Renal pelvis (tissue), 12 donors: ENCODE results near the gene NEUROG2. TPM values are rescaled to one million over a fixed set of nuclear protein-coding genes. Genes with fewer than 3 reads are reported as not detected.
"Not testable (repeated sequence)": the region's sequence is repeated elsewhere in the genome, so short reads cannot be mapped to it uniquely, and the experiment has no call there.

Source experiments
- DNase-seq: peaks from one replicate; pipeline ENCODE4 v3.0.0-alpha.2; 2013
- long read RNA-seq, 16 experiments: transcript quantifications; one replicate each; lab custom pipeline, GENCODE V29; 2026
- polyA plus RNA-seq, 3 donors: library from polyadenylated mRNA; unstranded; fragments of 120-200 nt; gene quantifications; one replicate each; pipeline ENCODE4 v1.2.1, GENCODE V29; 2013; ENCODE audit not compliant: insufficient read length in 3 of 3

The NEUROG2 gene
- polyA plus RNA-seq: not detected
- long read RNA-seq, donor 1: 0 reads
- long read RNA-seq, donor 2: 0 reads
- long read RNA-seq, donor 3: 0 reads
- long read RNA-seq, donor 4: 0 reads
- long read RNA-seq, donor 5: 0 reads
- long read RNA-seq, donor 6: 0 reads
- long read RNA-seq, donor 7: 0 reads
- long read RNA-seq, donor 8: 0 reads
- long read RNA-seq, donor 9: 0 reads
- long read RNA-seq, donor 10: 0 reads
- long read RNA-seq, donor 11: 0 reads
- long read RNA-seq, donor 12: 0 reads
- long read RNA-seq, donor 13: 0 reads
- long read RNA-seq, donor 14: 0 reads
- long read RNA-seq, donor 15: 0 reads
- long read RNA-seq, donor 16: 0 reads

DNA sequence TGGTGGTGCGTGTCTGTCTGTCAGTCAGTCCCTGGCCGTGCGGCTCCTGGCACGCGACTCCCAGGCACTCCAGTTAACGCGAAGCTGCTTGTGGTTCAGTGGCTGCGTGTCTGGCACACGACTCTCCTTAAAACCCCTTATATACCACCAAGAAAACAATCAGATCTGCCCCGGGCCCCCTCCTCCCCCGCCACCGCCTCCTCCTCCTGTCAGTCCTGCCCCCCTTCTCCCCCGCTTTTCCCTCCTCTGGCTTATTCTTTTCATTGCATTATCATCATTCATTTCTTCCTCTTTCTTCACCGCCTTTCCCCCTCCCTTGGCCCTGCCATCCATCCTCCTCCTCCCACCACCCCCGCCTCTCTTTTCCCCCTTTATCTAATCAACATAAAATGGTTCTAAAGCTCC is at the start of gene NEUROG2:
Gene NEUROG2 (minus strand): TSS at position 115 of the 405 bp plus-strand sequence. CDS start 705 bp downstream, outside the sequence.
- no peak for DNase-seq

DNA sequence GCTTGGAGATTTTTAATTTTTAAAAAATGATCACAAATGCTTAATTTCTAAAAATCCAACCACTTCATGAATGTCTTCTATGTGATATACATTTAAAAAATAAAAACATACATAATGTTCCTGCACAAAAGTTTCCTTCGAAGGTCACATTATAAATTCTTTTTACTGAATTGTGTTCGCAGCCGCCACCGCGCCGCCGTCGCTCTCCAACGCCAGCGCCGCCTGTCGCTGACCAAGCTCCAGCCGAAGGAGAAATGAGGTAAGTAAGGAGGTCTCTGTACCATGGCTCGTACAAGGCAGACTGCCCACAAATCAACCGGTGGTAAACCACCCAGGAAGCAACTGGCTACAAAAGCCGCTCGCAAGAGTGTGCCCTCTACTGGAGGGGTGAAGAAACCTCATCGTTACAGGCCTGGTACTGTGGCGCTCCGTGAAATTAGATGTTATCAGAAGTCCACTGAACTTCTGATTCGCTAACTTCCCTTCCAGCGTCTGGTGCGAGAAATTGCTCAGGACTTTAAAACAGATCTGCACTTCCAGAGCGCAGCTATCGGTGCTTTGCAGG is 48.8 kb upstream of the NEUROG2 start:
- DNase-seq: no peak

DNA sequence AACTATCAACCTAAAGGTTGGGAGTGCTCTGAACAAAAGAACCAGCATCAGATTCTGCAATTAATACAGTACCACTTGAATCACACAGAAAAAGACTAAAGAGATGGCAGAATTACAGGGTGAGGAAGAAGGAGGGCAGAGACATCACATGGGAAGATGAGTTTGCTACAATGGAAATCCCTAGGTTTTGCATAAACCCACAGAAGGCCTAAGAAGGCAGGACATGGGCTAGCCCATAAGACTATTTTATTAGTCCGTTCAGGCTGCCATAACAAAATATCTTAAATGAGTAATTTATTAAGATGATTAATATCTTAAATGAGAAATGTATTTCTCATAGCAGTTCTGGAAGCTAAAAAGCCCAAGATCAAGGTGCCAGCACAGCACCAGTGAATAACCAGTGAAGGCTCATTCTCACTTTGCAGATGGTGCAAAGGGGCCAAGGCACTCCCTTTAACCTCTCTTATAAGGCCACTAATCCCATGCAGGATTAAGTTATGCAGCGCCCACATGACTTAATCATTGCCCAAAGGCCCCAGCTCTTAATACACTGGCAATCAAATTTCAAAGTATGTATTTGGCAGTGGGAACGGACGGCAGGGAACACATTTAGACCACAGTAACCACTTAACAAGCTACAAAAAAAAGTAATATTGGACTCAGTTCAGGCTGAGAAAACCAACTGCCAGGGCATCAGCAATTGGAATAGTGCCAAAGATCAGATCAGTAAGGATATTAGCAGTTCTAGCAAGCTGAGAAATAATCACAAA is 47.6 kb upstream of the NEUROG2 start:
- no peak for DNase-seq

DNA sequence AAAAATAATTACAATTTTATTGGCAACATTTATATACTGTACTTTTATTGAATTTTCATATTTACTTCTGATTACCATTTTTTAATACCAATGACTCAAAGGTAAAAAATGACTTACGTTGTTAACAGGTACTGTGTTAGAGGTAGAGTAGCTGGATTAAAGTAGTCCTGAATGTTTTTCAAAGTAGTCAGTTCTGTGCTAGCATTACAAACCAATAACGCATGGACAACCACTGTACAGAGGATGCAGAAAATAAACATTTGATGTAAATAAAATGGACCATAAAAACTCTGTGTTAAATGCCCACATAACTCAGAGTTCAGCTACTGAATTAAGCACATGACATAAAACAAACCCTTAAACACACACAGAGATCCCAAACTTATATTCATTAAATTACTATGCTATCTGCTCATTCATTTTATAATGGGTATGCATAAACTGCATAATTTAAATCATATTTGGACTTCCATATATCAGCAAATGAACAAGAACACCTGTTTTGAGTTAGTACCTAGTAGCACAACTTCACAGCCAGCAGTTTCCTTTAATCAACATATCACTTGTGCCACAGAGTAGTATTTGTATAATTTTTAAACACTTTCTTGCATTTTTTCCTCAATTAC is 46.4 kb upstream of the NEUROG2 start:
- DNase-seq: no peak

DNA sequence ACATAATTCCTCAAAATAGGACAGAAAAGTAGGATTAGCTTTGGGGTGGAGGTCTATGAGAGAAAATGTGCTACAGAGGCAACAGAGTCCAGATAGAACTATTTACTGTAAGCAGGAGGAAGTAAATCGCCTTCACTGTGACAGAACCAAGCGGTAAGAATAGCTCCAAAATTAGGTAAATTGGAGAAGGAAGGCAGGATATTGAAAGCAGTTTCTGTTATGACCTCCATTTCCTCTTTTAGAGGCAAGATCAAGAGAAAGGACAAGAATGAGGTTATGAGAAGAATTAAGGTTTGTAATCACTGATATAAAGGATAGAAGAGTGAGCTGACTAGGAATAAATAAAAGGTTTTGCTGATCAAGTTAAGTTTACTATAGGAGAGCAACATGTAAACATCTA is 44.1 kb upstream of the NEUROG2 start:
- DNase-seq: no peak

DNA sequence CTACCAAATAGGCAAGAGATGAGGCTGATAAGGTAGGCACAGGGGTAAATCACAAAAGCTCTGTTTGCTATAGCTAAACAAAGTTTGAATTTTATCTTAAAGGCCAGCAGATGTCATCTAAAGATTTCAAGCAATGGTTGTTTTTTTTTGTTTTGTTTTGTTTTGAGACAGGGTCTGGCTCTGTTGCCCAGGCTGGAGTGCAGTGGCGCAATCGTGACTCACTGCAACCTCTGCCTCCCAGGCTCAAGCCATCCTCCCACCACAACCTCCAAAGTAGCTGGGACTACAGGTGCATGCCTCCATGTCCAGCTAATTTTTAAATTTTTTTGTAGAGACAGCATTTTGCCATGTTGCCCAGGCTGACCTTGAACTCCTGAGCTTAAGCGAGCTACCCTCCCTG is 43.1 kb upstream of the NEUROG2 start:
- DNase-seq: no peak

DNA sequence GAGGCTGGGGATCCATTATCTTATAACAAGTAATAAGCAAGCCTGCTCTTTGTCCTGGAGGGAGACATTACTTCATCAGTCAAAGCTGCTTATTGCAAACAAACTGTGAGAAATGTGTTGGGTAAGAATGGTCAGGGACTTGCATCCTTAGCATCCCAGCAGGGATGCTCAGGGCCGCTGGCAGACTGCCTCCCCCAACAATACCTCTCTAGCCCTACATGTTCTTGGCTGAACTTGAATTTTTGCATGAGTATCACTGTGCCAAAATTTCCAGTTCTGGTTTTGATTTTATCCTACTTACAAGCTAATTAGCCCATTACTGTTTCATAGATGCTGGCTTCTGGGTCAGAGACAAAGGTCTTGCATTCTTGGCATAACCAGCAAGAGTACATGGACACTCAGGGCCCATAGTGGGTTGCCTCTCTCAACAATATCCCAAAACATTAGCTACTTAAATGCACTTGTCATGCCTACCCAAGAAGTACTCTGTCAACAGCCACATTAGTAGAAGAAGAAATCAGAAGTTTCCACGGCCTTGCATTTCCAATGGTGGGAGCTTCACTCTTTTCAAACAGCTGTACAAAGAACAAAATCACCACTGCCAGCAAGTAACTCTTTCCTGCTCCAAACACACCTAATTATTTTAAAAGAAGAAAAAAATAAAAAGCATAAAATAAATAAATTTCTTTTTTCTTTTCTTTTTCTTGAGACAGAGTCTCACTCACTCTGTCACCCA is 41.9 kb upstream of the NEUROG2 start:
- DNase-seq: no peak

DNA sequence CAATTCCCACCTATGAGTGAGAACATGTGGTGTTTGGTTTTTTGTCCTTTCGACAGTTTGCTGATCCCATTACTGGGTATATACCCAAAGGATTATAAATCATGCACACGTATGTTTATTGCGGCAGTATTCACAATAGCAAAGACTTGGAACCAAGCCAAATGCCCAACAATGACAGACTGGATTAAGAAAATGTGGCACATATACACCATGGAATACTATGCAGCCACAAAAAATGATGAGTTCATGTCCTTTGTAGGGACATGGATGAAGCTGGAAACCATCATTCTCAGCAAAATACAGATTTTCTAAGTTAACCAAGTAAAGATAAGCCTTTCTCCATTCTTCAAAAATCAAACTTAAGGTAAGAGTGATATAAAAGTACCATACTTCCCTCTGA is 38.3 kb upstream of the NEUROG2 start:
- DNase-seq: not testable (repeated sequence)

DNA sequence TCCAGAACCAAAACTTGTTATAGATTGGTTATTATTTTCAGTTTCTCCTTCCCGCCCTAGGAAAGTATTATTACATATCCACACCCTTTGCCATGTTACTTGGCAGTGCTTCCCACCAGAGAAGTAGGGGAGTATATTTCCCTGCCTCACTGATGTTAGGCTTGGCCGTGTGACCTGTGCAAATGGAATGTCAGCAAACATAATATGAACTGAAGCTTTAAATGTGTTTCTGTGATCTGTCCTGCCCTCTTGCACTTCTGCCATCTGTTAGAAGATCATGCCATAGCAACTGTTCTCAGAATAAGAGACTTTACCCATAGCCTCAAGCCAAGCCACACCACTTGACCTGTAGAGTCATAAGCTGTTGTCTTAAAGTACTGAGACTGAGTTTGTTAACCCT is 36.7 kb upstream of the NEUROG2 start:
- no peak for DNase-seq

DNA sequence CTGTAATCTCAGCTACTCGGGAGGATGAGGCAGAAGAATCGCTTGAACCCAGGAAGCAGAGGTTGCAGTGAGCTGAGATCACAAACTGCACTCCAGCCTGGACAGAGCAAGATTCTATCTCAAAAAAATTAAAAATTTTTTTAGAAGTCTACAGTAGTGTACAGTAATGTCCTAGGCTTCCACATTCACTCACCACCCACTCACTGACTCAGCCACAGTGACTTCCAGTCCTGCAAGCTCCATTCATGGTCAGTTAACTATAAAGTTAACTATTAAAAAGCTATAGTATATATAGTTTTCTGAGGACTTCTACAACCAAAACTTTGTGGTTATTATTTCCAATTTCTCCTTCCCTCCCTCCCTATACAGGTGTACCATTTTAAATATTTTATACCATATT is 34.7 kb upstream of the NEUROG2 start:
- DNase-seq: no peak

DNA sequence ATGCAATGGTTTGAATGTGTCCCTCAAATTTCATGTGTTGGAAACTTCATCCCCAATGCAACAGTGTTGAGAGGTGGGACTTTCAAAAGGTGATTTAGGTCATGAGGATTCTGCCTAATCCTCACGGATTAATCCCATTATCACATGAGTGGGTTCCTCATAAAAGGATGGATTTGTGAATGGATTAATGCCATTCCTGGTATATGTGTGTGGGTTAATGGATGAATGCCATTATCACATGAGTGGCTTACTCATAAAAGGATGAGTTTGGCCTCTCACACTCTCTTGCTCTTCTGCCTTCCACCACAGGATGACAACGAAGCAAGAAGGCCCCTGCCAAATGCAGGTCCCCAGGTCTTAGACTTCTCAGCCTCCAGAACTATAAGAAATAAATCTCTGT is 30.5 kb upstream of the NEUROG2 start:
- DNase-seq: no peak

DNA sequence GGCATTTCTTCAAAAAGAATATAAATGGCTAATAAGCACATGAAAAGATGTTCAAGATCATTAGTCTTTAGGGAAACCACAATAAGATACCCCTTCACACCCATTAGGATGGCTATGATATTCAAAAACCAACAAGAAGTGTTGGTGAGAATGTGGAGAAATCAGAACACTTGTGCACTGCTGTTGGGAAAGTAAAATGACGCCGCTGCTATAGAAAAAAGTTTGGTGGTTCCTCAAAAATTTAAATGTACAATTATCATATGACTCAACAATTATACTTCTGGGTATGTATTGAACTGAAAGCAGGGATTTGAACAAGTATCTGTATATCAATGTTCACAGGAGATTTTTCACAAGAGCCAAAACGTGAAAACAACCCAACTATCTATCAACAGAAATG is 29.4 kb upstream of the NEUROG2 start:
- DNase-seq: no peak

DNA sequence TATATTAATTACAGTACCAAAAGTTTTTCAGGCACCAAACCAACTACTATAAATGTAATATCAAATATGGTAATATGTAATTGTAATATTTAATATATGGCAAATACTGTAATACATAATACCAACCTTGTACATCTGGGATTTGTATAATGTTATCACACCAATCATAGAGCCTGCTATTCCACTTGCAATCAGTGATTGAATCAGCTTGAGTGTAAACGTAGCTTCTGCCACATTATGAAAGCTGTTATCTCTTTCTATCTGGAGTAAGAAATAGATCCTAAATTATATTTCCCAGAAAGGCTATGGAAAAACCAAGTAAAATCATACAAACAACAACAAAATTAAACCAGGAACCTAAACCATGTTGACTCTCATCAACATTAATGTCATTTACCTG is 24.7 kb upstream of the NEUROG2 start:
- DNase-seq: no peak

DNA sequence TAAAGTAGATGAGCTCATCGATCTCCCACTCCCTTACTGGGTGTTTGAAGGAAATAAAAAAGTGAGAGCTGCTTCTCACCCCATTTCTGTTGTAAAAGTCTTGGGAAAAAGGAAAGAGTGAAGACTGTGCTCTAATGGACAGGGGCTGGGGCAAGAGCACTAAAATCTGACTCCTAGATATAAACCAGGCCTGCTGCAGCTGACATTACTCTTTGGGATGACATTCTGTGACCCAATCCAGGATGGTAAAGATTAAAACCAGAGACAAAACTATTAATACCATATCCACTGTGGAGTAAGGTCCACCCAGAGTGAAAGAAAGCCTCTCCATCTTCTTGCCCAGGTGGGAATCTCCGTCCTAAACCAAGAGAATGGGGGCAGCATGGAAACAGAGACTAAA is 20.1 kb upstream of the NEUROG2 start:
- DNase-seq: no peak

DNA sequence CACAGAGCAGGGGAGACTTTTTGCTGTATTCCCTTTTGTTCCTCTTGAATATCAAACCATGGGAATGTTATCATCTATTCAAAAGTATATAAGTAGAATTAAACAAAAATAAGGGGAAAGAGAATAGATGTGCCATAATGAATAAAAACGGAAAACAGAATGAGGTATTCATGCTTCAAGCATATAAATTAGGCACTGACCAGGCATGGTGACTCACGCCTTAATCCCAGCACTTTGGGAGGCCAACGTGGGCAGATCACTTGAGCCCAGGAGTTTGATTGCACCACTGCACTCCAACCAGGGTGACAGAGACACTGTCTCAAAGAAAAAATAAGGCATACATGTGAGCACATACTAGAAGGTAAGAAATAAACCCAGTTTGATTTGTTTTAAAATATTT is 16.3 kb upstream of the NEUROG2 start:
- no peak for DNase-seq

DNA sequence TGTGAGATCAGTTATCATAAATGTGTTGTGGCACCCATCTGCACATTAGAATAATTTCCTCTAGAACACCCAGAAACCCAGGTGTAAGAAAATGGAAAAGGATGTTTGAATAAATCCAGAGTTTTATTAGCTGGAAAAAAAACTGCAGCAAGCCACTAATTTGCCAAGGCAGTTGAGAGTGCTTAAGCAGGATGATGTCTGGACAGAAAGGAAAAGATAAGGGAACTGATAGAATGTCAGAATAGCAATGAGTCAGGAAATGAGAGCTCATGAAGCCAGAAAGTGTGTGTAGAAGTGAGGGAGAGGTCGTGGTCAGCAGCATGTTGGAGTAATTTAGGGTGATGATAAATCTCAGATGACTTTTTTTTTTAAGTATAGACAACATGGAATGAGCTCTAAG is 15.2 kb upstream of the NEUROG2 start:
- DNase-seq: no peak

DNA sequence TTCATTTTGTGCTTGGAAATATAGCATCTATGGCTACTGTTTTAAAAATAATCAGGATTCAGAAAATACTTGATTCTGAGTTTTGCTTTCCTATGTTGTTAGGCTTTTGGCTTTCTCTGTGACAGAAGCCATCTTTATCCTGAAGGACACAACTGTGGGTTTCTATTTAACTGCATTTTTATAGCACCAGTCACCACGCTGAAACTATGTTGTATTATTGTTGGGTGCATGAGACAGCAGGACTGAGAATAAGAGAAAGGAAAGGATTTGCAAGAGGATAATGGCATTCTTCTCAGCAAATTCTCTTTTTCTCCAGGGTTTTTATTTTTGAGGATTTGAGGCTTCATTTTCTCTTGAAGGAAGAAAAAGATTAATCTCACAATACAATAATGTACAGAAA is 10.1 kb upstream of the NEUROG2 start:
- no peak for DNase-seq

DNA sequence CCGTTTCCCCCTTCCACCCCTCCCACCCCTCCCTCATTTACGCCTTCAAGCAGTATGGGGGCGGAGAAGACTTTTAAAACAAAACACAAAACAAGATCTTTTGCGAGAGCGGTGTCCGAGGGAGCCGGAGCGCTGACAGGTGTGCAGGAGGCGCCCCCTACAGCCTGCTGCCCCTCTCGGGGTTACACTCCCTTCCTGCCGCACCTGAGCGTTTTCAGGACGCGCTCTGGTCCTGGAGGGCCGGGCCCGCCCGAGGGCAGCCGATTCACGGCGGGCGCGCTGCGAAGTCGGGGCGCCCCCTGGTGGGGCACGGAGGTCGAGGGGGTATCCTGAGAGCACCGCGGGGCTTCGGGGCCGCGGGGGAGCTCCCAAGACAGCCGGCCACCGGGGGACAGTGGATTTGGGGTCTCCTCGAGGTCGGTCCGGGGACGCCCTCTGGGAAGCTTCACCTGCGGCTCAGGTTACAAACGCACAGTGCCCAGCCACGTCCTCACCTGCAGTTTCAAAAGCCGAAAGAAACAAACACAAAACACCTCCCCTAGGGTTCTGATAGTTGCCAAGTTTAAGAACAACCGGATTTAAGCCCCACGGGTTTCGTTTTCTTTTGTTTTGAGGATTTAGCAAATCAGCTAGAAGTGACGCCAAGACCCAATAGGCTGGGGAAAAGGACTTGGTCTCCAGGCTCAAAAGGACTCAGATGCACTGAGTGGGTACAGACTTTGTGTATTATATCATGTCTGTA is 8.0 kb upstream of the NEUROG2 start:
- no peak for DNase-seq

DNA sequence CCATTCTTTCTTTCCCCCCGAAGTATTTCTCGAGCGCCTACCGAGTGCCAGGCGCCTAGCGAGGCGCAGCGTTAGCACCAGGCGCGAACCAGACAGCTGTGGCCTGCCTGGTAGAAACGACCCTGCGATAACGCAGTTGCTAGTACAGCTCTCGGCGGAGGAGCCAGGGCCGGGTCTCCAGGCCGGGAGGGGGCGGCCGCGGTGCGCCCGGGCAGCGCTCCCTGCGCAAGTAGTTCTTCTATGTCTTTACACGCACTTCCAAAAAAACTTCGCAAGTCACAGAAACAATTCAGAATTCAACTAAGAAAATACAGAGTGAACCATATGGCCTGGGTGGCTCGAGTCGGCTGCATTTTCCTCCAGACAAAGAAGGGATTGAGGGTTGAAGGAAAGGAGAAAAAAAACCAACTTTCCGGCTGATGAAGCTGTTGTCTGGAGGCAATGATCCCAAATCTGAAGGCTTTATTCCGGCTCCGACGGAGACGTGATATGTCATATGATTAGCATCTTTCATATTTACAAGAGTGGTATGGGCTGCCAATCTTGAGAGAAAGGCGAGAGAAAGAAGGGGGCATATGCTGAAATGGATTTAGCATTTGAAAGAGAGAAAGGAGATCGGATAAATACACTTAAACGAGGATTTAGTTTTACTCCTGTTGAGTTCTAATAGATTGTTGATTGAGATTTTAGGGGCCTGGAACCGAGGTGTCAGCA is 7.2 kb upstream of the NEUROG2 start:
- DNase-seq: no peak

DNA sequence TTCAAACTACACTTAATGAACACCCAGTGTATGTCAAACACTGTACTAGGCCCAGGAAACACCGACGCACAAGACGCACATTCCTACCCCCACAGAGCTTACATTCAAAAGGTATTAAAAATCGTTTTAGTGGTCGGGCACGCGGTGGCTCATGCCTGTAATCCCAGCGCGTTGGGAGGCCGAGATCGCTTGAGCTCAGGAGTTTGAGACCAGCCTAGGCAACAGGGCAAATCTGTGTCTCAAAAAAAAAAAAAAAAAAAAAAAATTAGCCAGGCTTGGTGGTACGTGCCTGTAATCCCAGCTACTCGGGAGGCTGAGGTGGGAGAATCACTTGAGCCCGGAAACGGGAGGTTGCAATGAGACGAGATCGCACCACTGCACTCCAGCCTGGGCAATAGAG is 6.5 kb upstream of the NEUROG2 start:
- DNase-seq: not testable (repeated sequence)
